Chondrocyte (in vitro differentiated cells): ENCODE data around the gene HMCN2. TPM values are rescaled to one million over a fixed set of nuclear protein-coding genes. Genes with fewer than 3 reads are reported as not detected.

ENCODE experiments used
- DNase-seq: peaks from one replicate; pipeline ENCODE4 v3.0.0; 2021; ENCODE audit warnings: mixed read lengths, low spot score
- H3K27ac Mint-ChIP-seq: one replicate; pipeline ENCODE4 v1.8.0; 2021; ENCODE audit warnings: mild to moderate bottlenecking, moderate library complexity, mixed read lengths; ENCODE audit not compliant: unreplicated experiment
- H3K27me3 Mint-ChIP-seq: 2 replicates; pipeline ENCODE4 v1.8.0; 2021; ENCODE audit warnings: low read depth, mixed read lengths
- H3K36me3 Mint-ChIP-seq: 2 replicates; pipeline ENCODE4 v1.8.0; 2021; ENCODE audit warnings: low read depth, mixed read lengths
- H3K4me1 Mint-ChIP-seq: 2 replicates; pipeline ENCODE4 v1.8.0; 2021; ENCODE audit warnings: low read depth, mild to moderate bottlenecking, mixed read lengths
- H3K4me3 Mint-ChIP-seq: one replicate; pipeline ENCODE4 v1.8.0; 2021; ENCODE audit warnings: mild to moderate bottlenecking, moderate library complexity, mixed read lengths; ENCODE audit not compliant: unreplicated experiment
- H3K9me3 Mint-ChIP-seq: 2 replicates; pipeline ENCODE4 v1.8.0; 2021; ENCODE audit warnings: low read depth, mixed read lengths
- CTCF ChIP-seq: fragments of 200-600 bp; sonication (generic); IDR thresholded peaks from 2 replicates; pipeline ENCODE4 v1.5.0; 2021; ENCODE audit warnings: antibody characterized with exemption, mild to moderate bottlenecking, moderate library complexity
- total RNA-seq: library from RNA; stranded (reverse); gene quantifications from 3 replicates; pipeline ENCODE4 v1.2.1, GENCODE V29; 2021

HMCN2 gene
- total RNA-seq, 1 donor from 2014 or later, result 0.05 TPM

- Mint-ChIP-seq H3K27ac (no peak overlapping the region), H3K36me3 (no peaks in the 10 kb centered on the region), H3K9me3 (no peaks in the 10 kb centered on the region), H3K4me3 (no peak overlapping the region), H3K27me3 (peaks cover 16% of the 10 kb centered on the region), H3K4me1 (no peaks in the 10 kb centered on the region)
- DNase-seq, result no peak
- no peak for TF ChIP-seq CTCF
These were observed 79.7 kb downstream of the HMCN2 start for GRCh38 chr9:130345009-130345896.

- no peak for TF ChIP-seq CTCF
- H3K9me3 Mint-ChIP-seq, result no peaks in the 10 kb centered on the region
- peaks cover 16% of the 10 kb centered on the region for H3K27me3 Mint-ChIP-seq
- H3K36me3 Mint-ChIP-seq, result no peaks in the 10 kb centered on the region
- H3K27ac Mint-ChIP-seq, result no peak overlapping the region
- no peak for DNase-seq
- H3K4me1 Mint-ChIP-seq, result no peaks in the 10 kb centered on the region
- no peak overlapping the region for H3K4me3 Mint-ChIP-seq
These were observed 80.4 kb downstream of the HMCN2 start for GRCh38 chr9:130345897-130346385.

- Mint-ChIP-seq H3K4me3 (no peak overlapping the region), H3K36me3 (no peaks in the 10 kb centered on the region), H3K9me3 (no peaks in the 10 kb centered on the region)
These were observed 80.9 kb downstream of the HMCN2 start for GRCh38 chr9:130346431-130346830.

GRCh38 chr9:130347036-130347435 lies 81.5 kb downstream of the HMCN2 start:
- Mint-ChIP-seq H3K4me3 (no peak overlapping the region), H3K36me3 (no peaks in the 10 kb centered on the region), H3K27me3 (peaks cover 16% of the 10 kb centered on the region), H3K4me1 (no peaks in the 10 kb centered on the region), H3K27ac (no peak overlapping the region), H3K9me3 (no peaks in the 10 kb centered on the region)
- TF ChIP-seq CTCF, result no peak
- no peak for DNase-seq

More at GRCh38 chr9:130346431-130346830, 80.9 kb downstream of the HMCN2 start:
- Mint-ChIP-seq H3K27me3 (peaks cover 16% of the 10 kb centered on the region), H3K27ac (no peak overlapping the region), H3K4me1 (no peaks in the 10 kb centered on the region)
- no peak for TF ChIP-seq CTCF
- DNase-seq, result no peak

GRCh38 chr9:130347931-130348330 lies 82.4 kb downstream of the HMCN2 start:
- Mint-ChIP-seq H3K36me3 (no peaks in the 10 kb centered on the region), H3K9me3 (no peaks in the 10 kb centered on the region)
- TF ChIP-seq CTCF, result no peak

More at GRCh38 chr9:130347931-130348330, 82.4 kb downstream of the HMCN2 start:
- no peak for DNase-seq
- Mint-ChIP-seq H3K4me3 (no peak overlapping the region), H3K4me1 (no peaks in the 10 kb centered on the region), H3K27me3 (peaks cover 16% of the 10 kb centered on the region), H3K27ac (no peak overlapping the region)
